Testis (tissue), 2 donors: Measurements from ENCODE around the gene PUM2.

Source experiments
- POLR2A ChIP-seq: fragments of 450-650 bp; IDR thresholded peaks from one replicate; pipeline ENCODE4 v1.6.1; 2017; ENCODE audit warnings: antibody characterized with exemption, mild to moderate bottlenecking, moderate library complexity
- TF ChIP-seq, protein P1 (sequence below), 3 experiments: fragments of 450-650 bp in 2 of 3; fragments of 200-600 bp in 1 of 3; sonication (generic) in 1 of 3; IDR thresholded peaks; one replicate each; pipeline ENCODE4 v1.5.1; 2016 to 2019; ENCODE audit warnings: antibody characterized with exemption in 3 of 3, mild to moderate bottlenecking in 2 of 3, moderate library complexity in 1 of 3

- TF ChIP-seq, protein P1, sequence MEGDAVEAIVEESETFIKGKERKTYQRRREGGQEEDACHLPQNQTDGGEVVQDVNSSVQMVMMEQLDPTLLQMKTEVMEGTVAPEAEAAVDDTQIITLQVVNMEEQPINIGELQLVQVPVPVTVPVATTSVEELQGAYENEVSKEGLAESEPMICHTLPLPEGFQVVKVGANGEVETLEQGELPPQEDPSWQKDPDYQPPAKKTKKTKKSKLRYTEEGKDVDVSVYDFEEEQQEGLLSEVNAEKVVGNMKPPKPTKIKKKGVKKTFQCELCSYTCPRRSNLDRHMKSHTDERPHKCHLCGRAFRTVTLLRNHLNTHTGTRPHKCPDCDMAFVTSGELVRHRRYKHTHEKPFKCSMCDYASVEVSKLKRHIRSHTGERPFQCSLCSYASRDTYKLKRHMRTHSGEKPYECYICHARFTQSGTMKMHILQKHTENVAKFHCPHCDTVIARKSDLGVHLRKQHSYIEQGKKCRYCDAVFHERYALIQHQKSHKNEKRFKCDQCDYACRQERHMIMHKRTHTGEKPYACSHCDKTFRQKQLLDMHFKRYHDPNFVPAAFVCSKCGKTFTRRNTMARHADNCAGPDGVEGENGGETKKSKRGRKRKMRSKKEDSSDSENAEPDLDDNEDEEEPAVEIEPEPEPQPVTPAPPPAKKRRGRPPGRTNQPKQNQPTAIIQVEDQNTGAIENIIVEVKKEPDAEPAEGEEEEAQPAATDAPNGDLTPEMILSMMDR (IDR thresholded peaks at IDR 0.05), result no peak
- TF ChIP-seq POLR2A, result no peak
Measured at GRCh38 chr2:20220806-20221554, 129.7 kb downstream of the PUM2 start.
